GM18868 (cell line): Measurements from ENCODE around the gene NTMT1.
"Not testable (repeated sequence)": the region's sequence is repeated elsewhere in the genome, so short reads cannot be mapped to it uniquely, and the experiment has no call there.

Source experiments
- ATAC-seq: cut with Tn5 transposase; IDR thresholded peaks from one replicate; pipeline ENCODE4 v1.9.1; 2021; ENCODE audit warnings: mild to moderate bottlenecking, moderate library complexity; ENCODE audit not compliant: unreplicated experiment

The NTMT1 gene

GRCh38 chr9:129635099-129636065, 9.4 kb downstream of the NTMT1 start:
- no peak for ATAC-seq

- ATAC-seq = not testable (repeated sequence)
Observed at GRCh38 chr9:129636343-129636742, 10.4 kb downstream of the NTMT1 start.

GRCh38 chr9:129637102-129637501, 11.1 kb downstream of the NTMT1 start:
- no peak for ATAC-seq

DNA sequence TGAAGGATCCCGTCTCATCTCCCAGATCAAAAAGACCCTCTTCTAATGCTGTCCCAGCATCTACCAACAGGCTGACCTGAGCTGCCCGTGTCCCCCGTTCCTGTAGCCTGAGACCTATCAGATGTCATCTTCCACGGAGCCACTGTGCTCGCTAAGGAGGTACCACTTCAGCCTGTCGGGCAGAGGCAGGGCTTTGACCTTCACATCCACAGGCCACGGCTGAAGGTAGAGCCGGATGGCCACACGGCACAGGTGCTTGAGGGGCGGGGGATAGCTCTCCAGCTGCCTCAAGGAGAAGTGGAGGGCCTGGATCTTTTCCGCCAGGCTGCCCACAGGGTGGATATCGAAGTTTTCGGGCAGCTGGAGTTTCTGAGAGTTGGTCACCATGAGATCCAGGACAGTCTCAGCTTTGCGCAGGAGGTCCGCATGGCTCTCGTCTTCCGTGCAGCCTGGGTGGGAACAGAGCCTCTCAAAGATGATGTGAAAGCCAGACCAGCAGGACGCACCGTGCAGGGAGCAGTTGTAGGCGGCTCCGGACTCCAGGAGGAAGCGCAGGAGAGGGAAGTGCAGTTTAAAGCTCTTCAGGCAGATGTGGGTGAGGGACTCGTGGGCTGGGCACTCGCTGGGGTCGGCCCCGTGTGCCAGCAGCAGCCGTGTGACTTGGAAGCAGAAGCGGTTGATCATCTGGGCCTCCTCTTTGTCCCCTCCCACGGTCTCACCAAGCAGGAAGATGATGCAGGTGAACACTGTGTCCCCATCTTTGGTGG, 11.9 kb downstream of the NTMT1 start:
- no peak for ATAC-seq

- ATAC-seq = no peak
Observed at GRCh38 chr9:129639034-129639630, 13.2 kb downstream of the NTMT1 start.

- no peak for ATAC-seq
Observed at GRCh38 chr9:129639756-129640085, 13.8 kb downstream of the NTMT1 start.

- ATAC-seq = no peak
Observed at GRCh38 chr9:129640086-129640870, 14.3 kb downstream of the NTMT1 start.

- no peak for ATAC-seq
Observed at GRCh38 chr9:129640871-129641749, 15.1 kb downstream of the NTMT1 start.

DNA sequence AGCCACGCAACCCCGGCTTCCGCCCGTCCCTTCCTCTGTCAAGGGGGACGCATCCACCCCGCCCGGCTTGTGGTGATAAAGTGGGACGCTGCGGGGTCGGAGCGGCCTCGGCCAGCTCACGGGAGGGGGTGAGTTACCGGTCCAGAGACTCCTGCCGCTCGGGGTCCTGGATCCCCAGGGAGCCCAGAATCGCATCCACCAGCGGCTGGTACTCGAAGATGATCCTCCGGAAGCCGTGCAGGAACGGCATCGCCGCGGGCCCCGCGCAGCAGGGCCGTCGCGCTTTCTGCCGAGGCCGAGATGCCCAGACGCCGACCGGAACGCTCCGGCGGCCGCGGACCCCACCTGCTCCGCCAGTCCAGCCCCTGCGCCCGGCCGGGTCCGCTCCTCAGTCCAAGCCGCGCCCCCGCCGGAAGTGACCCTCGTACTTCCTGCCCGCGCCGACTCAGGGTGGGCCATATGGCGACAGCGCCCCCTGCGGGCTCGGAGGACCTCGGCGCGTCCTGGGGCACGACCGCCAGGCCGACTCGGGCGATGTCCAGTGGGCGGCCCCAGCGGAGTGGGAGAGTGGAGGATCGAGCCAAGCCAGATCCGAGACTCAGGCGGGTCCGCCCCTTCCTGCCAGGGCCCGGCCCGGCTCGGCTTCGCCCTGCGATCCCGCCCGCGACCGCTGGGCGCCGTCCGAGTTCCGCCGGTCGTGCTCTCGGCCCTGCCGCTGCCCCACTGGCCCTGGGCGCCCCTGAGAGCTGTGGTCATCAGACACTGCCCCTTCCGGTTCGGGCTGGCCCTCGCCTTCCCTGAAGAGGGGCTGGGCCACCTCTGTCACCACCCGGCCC, 16.0 kb downstream of the NTMT1 start, which contains the start of gene ASB6:
Gene ASB6, minus strand, starts transcription at position 402 of the 836 bp plus-strand sequence. Its CDS starts 152 bp downstream, at position 250.
- ATAC-seq = peak; percentile 91

DNA sequence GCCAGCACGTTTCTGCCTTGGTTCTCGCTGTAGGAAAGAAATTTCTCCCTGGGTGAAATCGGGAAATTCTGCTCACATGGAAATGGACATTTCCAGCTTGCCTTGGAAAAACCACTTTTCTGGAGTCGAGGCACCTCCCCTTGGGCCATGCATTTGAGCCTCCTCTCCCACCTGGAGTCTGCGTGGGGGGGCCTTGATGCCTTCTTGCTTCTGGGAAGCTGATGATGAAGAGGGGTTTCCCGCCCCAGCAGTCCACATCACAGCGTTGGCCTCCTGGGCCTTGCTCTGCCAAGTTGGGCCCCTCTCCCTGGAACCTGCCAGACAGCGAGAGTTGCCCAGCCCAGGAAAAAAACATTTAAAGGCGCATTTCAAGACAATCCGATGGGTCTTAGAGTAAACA, 17.7 kb downstream of the NTMT1 start:
- no peak for ATAC-seq

GRCh38 chr9:129644365-129644764, 18.4 kb downstream of the NTMT1 start:
- ATAC-seq = no peak

- ATAC-seq = no peak
Observed at GRCh38 chr9:129644902-129645301, 18.9 kb downstream of the NTMT1 start.

DNA sequence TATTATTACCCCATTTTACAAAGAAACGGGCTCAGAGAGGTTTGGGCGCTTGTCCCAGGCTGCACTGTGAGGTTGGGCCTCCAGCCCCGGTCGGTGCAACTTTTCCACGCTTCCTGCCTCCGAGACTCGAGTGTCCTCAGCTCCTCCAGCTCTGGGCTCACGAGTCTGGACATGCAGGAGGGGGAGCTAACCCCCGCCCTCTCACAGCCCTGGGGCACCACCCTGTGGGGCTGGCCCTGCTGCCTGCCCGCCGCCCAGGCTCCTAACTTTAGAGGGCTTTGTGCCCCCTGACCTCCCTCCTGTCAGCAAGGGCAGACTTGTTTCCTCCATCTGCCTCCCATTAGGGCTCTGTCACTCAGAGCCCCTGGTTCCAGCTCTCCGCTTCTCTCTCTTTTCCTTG, 20.3 kb downstream of the NTMT1 start:
- no peak for ATAC-seq

- no peak for ATAC-seq
Observed at GRCh38 chr9:129646654-129647053, 20.7 kb downstream of the NTMT1 start.

- no peak for ATAC-seq
Observed at GRCh38 chr9:129647635-129648034, 21.7 kb downstream of the NTMT1 start.

DNA sequence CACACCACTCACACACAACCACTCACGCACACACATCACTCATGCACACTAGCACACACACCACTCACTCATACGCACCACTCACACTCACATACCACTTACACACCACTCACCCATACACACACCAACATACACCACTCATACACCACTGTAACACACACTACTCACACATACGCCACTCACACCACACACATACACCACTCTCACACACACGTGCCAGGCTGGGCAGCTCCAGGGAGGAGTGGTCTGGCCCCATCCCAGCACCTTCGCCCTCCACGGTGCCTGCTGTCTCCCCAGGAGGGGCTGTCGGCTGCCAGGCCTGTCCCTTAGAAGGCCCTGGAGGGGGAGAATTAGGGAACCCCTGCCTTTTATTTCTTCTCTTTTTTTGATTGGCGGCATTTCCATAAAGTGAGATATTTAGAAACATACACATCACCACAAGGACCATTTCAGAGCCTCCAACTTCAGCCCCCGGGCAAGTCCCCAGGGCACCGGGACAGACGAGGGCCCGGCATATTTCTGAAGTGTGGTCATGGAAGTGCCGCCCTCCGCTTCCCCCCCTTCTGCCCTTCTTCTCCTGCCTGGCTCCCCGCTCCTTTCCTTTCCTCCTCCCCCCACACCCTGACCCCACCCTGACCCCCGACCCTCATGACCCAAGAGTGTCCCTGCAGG, 22.3 kb downstream of the NTMT1 start:
- ATAC-seq = no peak

DNA sequence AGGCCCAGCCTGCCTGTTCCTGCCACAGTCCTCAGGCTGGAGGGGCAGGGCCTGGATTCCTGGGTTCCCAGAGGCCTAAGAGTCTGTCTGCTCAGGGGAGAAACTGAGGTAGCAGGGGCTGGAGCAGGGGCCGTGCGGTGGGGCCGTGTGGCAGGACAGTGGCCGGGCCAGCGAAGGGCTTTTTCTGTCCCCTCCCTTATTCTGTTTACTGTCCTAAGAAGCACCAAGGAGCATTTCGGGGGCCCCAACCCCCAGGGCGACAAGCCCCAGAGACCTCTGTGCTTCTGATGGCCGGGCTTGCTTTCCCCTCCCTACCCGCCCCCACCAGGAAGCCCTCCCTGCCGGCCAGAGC, 22.8 kb downstream of the NTMT1 start:
- no peak for ATAC-seq
